ENCODE measurements around the gene FKBP3. TPM values are rescaled to one million over a fixed set of nuclear protein-coding genes. Genes with fewer than 3 reads are reported as not detected.

FKBP3 gene
- total and polyA plus RNA-seq, 2 of the 4 experiments (the other 2 are of a cell fraction): 8.6 to 45.3 TPM

DNA sequence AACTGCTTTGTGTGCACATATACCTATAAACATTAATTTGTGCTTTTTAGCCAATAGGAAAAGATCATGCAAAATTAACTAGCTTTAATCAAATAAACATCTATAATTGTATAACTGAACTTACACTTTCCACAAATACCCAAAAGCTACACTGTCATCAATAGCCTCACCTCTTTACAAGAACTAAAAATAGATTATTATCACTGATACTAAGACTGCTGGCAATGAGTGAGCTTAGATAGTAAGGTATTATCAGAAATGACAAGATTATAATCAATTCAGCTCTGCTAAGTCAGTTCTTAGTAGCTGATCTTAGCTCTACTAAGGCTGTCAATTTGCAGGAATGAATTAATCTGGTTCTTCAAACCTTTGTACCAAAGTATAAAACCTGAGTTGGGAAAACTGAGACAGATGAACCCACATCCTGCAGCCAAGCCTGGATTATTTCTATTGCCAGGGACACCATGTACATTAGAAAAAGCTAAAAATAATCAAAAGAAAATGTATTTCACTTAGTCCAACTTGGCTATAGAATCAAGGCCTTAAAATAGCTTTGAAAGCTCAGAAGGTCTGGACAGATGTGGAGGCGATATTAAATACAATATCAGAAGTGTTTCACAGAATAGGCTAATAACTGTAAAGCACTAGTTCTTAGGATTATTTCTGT lies 5.2 kb downstream of the FKBP3 start:
- no peak for DNase-seq
- Histone ChIP-seq H3K4me3 (ENCODE audit: insufficient read depth, low read depth, low read length) (no peak overlapping the region), H4K5ac (ENCODE audit: low read depth, low read length) (no peak overlapping the region), H2AFZ (replicated peaks; ENCODE audit: low read length, poor library complexity) (no peak overlapping the region), H2BK5ac (ENCODE audit: low read depth, low read length, poor library complexity, severe bottlenecking) (no peak overlapping the region), H2BK15ac (ENCODE audit: low read depth, low read length) (no peak overlapping the region), H3K9me3 (ENCODE audit: control insufficient read depth, insufficient read depth, low read length) (no peaks in the 10 kb centered on the region), H3K4me2 (ENCODE audit: low read depth, low read length) (no peak overlapping the region), H3K27me3 (ENCODE audit: control insufficient read depth, insufficient read depth, low read length) (no peaks in the 10 kb centered on the region), H2AK9ac (replicated peaks; ENCODE audit: low read depth, low read length, poor library complexity) (no peak overlapping the region), H3K36me3 (ENCODE audit: control insufficient read depth, insufficient read depth, low read length) (peaks cover 16% of the 10 kb centered on the region), H4K20me1 (ENCODE audit: insufficient read depth, low read length) (no peaks in the 10 kb centered on the region), H3K4me1 (ENCODE audit: control insufficient read depth, insufficient read depth, low read length) (no peaks in the 10 kb centered on the region), H3K23ac (ENCODE audit: low read depth, low read length) (no peak overlapping the region), H3K9ac (ENCODE audit: low read depth, low read length) (no peak overlapping the region), H3K18ac (ENCODE audit: low read depth, low read length) (no peak overlapping the region), H3K27ac (ENCODE audit: insufficient read depth, low read length) (no peak overlapping the region), H2BK20ac (ENCODE audit: low read depth, low read length) (no peak overlapping the region), H4K8ac (ENCODE audit: low read depth in 2 of 2, low read length in 2 of 2) (no peak overlapping the region), H3K14ac (replicated peaks; ENCODE audit: low read depth, low read length) (no peak overlapping the region), H3K4ac (ENCODE audit: low read depth, low read length) (no peak overlapping the region), H3K56ac (ENCODE audit: extremely low read depth, insufficient read depth, low read length) (no peak overlapping the region), H4K91ac (ENCODE audit: insufficient read depth, low read depth, low read length) (no peak overlapping the region), H3K9me1 (ENCODE audit: insufficient read depth, low read length) (no peaks in the 10 kb centered on the region), H2BK120ac (ENCODE audit: low read depth, low read length) (no peak overlapping the region), H2AK5ac (ENCODE audit: low read depth, low read length) (no peak overlapping the region), H3K79me1 (ENCODE audit: low read depth in 1 of 2, low read length in 2 of 2) (peaks cover 7 to 18% of the 10 kb centered on the region in 2 experiments)
- TF ChIP-seq MXI1 (IDR thresholded peaks at IDR 0.05; ENCODE audit: borderline replicate concordance, low read depth, low read length) (no peak), SMC3 (IDR thresholded peaks at IDR 0.05; ENCODE audit: low read depth, low read length) (no peak), CHD1 (IDR thresholded peaks at IDR 0.05; ENCODE audit: low read depth, low read length) (no peak), BHLHE40 (IDR thresholded peaks at IDR 0.05; ENCODE audit: low read depth, low read length) (no peak), CEBPB (IDR thresholded peaks at IDR 0.05; ENCODE audit: low read depth, low read length) (no peak), CTCF (conservative IDR thresholded peaks at IDR 0.05; ENCODE audit: low read depth, low read length) (no peak), POLR2A (IDR thresholded peaks at IDR 0.05; ENCODE audit: low read depth, low read length) (no peak), RCOR1 (IDR thresholded peaks at IDR 0.05; ENCODE audit: insufficient replicate concordance, low read length) (no peak), RFX5 (IDR thresholded peaks at IDR 0.05; ENCODE audit: low read depth, low read length) (no peak), NFE2L2 (IDR thresholded peaks at IDR 0.05; ENCODE audit: low read depth, low read length) (no peak)
- ChIA-PET POLR2A (ENCODE audit: unreplicated experiment) (no interaction called here), CTCF (interaction anchor here (0.6 to 1.4 kb wide), 2 partner anchors 139 to 215 kb away, joined by 3 read pairs; no protein-coding TSS in a partner anchor)
- no CpG with 5 or more reads among the region's 1 CpG for WGBS, 2 experiments (ENCODE audit: extremely low coverage in 2 of 2, insufficient read length in 1 of 2)
- intact Hi-C loops (cut with micrococcal nuclease): no loop called here
- ATAC-seq (ENCODE audit: low read depth): no peak
- in situ Hi-C loops (cut with MboI; ENCODE audit: low sequenced_read_pairs): no loop called here
- BruUV-seq (replicated peaks): no TSS peak
- dilution Hi-C loops (cut with HindIII; ENCODE audit: low sequenced_read_pairs, unreplicated experiment): no loop called here
